DMS79 (cell line): ENCODE results near the gene ERI3.

ENCODE experiments used
- DNase-seq: peaks from one replicate; lab custom pipeline; 2025; lab: John Stamatoyannopoulos, UW

The ERI3 gene

GRCh38 chr1:44236490-44237272 lies 118.4 kb downstream of the ERI3 start:
- no peak for DNase-seq

DNA sequence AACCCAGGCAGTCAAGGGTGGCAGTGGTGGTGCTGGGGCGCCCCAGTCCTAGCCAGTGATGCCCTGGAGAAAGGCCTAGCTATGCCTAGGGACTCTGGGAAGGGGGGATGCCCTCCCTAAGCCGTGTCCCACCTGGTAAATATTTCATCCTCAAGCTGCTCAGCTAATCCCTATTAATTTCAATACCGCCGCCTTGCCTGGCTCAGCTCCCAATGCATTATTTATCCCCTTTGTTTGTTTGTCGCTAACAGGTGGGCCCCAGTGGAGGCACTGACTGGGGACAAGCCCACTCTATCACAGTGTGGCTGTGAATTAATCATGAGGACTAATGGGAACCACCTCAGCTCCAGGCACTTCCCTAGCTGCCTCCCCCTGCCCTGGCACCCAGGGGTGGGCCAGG lies 119.2 kb downstream of the ERI3 start:
- DNase-seq: no peak

- DNase-seq: no peak
Measured at GRCh38 chr1:44233593-44233992, 121.5 kb downstream of the ERI3 start.

DNA sequence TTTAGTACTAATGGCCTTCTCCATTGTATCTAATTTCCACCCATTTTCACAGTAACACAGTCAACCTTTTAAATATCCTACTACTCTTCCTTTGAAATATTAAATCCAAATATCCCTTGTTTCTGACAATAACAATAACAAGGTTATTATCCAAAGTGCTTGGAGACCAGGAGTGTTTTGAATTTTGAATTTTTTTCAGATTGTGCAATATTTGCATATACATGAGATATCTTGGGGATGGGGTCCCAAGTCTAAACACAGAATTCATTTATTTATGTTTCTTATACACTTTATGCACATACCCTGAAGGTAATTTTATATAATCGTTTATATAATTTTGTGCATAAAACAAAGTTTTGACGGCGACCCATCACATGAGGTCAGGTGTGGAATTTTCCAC lies 124.3 kb downstream of the ERI3 start:
- DNase-seq: no peak

- no peak for DNase-seq
Measured at GRCh38 chr1:44229435-44230167, 125.5 kb downstream of the ERI3 start.

DNA sequence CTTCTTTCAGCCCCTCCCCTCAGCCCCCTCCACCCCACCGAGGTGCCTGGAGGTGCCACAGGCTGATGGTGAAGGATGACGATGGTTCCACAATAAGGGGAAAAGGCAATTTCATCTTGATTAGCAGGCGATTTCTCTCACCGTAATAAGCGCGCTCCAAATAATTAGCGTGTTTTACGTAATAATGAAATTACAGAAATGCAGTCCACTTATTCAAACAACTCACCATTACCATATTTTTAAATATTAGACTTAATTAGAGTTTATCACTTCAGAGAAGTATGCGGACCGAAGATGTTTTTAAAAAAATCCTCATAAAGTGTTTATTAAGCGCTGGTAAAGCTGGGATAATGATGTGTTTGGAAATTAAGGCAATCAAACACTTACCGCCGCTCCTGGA lies 126.8 kb downstream of the ERI3 start:
- no peak for DNase-seq

DNA sequence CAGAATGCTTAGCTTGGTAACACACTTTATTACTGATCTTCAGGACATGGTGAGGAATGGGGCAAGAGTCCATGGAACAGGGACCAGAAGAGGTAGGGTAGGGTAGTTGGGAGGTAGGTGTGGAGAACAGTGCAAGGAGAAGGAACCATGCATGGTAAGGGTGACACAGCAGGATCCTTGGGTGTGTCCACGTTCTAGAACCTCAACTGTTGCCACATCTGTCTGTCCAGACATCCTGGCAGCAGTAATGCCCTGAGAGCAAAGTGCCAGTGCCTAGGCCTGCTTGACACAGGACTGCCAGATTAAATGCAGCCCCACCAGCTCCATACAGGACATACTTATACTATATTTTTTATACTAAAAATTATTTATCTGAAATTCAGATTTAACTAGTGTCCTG lies 127.8 kb downstream of the ERI3 start:
- DNase-seq: no peak

GRCh38 chr1:44225761-44226160 lies 129.3 kb downstream of the ERI3 start:
- no peak for DNase-seq

DNA sequence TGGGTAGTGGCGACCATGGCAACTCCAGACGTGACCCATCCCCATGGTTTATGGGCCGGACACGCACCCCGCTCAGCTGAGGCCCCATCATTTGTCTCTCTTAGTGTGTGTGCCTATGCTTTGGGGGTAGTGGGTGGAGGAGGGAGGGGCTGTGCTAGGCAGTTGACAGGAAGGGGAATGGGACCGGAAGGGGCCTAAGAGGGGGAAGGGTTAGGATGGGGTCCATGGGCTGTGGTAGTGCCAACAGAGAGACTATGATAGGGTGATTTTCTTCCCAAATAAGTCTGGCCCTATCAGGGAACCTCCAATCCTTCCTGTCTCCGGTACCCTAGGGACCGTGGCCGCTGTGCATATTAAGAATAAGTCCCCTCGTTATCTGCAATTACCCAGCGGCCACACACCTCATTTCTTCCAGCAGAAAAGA lies 131.9 kb downstream of the ERI3 start:
- no peak for DNase-seq

DNA sequence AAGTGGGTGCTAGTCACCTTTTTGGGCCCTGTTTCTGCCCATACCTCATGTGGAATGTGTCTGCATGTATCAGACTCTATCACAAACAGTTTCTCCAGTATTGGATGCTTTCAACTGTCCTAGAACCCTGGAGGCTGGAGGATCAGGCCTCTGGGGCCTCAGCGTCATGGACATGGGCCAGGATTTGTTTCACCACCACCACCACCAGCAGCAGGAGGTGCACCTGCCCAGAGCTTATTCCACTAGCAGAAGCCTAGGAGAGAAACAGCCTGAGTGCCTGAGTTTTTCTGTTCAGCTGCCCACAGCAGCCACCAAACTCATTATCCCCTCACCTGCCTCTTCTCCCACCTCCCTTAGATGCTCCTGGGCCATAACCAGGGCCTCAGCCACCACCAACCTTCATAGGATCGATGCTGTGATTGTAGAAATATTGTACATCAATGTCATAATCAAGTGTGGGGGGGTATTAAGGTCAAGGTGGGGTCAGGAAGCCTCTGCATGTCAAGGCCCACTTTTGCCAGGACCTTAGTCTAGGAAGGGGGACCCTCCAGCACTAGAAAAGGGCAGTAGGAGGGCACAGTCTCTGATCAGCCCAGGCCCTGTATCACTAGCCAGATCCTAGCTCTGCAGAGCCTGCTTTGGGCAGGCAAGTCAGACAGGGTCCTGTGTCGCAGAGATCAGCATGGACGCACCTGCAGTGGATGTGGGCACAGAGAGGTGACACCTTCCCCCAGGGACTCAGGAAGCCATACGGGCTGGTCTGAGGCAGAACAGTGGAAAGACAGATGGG lies 132.5 kb downstream of the ERI3 start:
- no peak for DNase-seq

DNA sequence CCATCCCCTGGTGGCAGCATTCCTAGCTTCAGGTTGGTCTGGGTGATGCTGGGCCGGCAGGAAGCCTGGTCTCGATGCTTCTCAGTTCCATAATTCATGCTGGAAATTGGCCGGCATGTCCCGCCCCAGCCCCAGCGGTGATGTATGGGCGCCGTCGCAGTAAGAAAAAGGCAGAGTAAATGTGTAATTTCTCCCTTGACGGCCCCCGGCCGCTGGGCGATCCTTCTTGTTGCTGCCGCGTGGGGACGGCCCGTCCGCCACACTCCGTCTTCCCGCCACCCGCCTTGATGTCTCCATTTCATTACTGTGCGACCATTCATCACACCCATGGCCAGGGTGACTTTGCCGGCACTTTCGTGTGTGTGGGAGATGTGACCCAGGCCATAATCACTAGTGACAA lies 133.3 kb downstream of the ERI3 start:
- DNase-seq: no peak

- no peak for DNase-seq
Measured at GRCh38 chr1:44220755-44221154, 134.3 kb downstream of the ERI3 start.

- DNase-seq: no peak
Measured at GRCh38 chr1:44220001-44220751, 134.9 kb downstream of the ERI3 start.

GRCh38 chr1:44219301-44219626 lies 135.8 kb downstream of the ERI3 start:
- DNase-seq: no peak

DNA sequence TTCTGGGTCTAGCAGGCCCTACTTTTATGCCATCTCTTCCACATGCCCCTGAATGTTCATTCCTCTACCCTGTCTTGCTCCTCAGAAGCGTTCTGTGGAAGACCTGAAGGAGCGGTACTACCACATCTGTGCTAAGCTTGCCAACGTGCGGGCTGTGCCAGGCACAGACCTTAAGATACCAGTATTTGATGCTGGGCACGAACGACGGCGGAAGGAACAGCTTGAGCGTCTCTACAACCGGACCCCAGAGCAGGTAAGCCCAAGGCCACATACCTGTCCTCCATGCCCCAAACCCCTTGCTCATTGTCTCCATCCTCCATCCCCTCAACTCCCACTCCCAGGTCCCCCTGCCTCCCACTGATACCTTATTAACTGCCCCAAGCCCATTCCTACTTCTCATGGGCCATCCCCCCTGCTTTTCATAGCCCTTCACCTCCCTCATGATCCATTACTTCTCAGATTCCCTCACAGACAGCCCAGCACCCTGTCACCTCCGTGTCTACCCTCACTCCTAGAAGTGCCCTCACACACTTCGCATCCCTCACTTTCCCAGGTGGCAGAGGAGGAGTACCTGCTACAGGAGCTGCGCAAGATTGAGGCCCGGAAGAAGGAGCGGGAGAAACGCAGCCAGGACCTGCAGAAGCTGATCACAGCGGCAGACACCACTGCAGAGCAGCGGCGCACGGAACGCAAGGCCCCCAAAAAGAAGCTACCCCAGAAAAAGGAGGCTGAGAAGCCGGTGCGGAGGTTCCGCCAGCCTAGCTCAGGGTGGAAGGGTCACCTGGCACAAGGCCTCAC lies 136.4 kb downstream of the ERI3 start:
- no peak for DNase-seq

DNA sequence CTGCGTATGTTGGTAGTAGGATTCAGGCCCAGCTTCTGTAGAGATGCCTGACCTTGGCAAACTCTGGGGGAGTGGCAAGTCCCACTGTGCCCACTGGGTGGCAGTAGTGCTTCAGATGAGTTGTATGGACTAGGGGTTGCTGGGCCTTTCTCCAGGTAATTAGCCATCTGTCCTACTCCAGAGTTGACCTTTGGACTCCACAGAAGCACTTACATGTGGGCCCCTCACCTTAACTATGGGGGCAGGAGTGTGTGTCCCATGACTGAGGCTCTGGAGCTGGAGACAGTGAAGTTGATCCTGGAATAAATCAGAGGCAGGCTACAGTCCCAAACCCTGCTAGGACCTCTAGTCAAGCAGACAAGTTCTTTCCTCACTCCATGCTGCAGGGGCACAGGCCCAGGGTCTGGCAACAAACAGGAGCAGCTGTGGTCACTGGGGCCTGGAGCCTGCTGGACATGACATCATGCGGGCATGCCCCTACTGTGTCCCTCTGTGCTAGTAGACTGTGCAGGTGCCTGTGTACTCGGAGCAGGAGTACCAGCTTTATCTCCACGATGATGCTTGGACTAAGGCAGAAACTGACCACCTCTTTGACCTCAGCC lies 137.1 kb downstream of the ERI3 start:
- DNase-seq: peak; percentile 15

DNA sequence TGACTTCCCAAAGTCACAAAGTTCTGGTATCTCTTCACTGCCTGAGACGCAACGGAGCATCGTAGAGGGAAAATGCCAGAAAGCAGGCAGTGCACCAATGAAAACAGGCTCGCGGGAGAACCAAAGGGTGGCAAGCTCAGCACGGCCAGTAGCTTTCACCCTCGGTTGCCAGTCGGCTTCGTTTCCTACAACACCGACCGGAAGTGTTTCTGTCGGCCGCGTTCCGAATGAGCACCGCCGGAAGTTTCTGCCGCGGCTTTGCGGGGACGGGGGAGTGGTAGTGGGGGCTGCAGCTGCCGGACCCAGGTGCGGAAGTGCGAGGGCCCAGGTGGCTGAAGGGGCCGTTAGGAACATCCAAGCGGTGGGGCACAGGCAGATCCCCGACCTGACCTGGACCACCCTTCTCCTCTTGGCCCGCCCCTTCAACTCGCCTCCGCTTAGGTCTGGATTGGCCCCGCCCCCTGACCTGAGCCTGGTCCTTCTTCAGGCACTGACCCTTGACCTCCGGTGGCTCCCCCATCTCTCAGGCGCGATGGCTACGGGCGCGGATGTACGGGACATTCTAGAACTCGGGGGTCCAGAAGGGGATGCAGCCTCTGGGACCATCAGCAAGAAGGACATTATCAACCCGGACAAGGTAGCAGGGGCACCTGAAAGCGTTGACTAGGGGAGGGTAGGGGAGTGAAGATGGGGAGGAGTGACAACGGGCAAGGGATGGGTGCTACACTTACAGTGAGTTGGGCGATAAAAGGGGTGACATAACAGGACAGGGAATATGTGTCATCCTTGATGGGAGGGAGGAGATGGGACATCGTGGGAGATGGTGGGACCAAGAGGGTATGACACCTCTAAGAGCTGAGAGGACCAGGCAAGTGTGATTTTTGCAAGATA lies 141.6 kb downstream of the ERI3 start, which contains the start of gene DMAP1:
TSS of gene DMAP1 (plus strand) at position 250 of the 891 bp plus-strand sequence. CDS start at position 533, 283 bp downstream.
- DNase-seq: peak; percentile 69

DNA sequence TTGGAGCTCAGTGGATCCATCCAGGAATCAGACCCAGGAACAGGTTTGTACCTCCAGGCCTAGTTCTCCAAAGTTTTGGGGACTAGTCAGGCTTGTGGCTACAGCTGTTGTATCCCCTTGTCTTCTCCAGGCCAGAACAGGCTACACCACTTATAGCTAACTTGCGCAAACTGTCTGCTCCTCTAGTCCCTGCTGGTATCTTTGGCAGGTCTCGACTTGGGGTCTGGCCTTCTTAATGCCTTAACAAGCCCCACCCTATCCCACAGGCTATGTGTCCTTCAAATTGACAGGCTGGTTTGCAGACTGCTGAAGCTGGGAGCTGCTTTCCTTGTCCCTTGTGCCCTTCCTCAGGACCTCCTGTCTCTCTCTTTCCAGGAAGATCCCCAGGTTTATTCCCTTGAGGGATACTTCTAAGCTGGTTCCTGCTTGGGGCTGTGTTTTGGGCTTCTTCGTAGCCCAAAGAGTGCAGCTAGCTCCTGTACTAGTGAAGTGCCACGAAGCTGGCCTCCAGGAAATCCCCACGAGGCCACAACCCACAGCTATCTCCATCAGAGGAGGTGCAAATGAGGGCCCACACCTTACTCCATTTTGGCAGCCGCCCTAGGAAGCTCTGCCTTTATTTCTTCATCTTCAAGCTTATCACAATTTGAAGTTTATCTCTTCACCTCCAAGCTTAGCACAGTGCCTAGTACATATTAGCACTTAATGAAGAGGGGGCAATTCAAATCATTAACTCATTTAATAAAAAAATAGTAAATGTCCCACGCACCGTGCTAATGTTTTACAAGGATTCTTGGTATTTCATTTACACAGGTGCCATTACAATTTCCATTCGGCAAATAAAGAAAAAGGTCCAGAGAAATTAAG lies 142.5 kb downstream of the ERI3 start:
- DNase-seq: no peak

GRCh38 chr1:44210595-44210994 lies 144.5 kb downstream of the ERI3 start:
- no peak for DNase-seq
